CD4-positive, alpha-beta T cell treated with Interleukin-4 for 4 hours (primary cell): ENCODE results near the gene ARHGAP27.
"Not testable (repeated sequence)": the region's sequence is repeated elsewhere in the genome, so short reads cannot be mapped to it uniquely, and the experiment has no call there.

ENCODE experiments used
- DNase-seq: peaks from one replicate; pipeline ENCODE4 v3.0.0-alpha.2; 2020

Gene ARHGAP27

GRCh38 chr17:45351831-45352230 is 80.8 kb downstream of the ARHGAP27 start:
- DNase-seq: no peak

- no peak for DNase-seq
Observed at GRCh38 chr17:45347444-45347843, 85.2 kb downstream of the ARHGAP27 start.

GRCh38 chr17:45346216-45347015 is 86.3 kb downstream of the ARHGAP27 start:
- no peak for DNase-seq

- DNase-seq: no peak
Observed at GRCh38 chr17:45345554-45346215, 87.0 kb downstream of the ARHGAP27 start.

- no peak for DNase-seq
Observed at GRCh38 chr17:45345246-45345553, 87.5 kb downstream of the ARHGAP27 start.

- DNase-seq: not testable (repeated sequence)
Observed at GRCh38 chr17:45343967-45344664, 88.6 kb downstream of the ARHGAP27 start.
